NCI-H1436 treated with DMSO at 0.1 percent for 48 hours (cell line): ENCODE data around the gene HTR7.

Experiments
- DNase-seq: peaks from one replicate; lab custom pipeline; 2025; lab: John Stamatoyannopoulos, UW

HTR7 gene

DNA sequence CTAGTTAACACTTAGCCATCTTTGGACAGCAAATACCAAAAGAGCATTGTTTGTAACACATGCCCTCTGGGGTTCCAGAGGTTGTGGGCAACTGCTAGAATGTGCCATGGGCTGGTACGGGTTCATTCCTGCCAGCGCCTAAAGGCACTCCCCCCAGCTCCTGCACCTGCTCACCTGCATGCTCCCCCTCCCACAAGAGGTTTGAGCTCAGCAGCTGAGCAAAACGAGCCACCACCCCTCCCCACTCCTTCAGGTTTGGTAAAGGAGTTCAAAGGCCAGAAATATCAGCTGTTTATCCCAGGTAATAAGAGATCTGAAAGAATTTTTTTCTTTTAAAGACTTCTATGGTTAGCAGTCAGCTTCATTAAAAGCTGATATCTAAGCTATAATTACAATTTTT is 53.5 kb downstream of the HTR7 start:
- no peak for DNase-seq

DNA sequence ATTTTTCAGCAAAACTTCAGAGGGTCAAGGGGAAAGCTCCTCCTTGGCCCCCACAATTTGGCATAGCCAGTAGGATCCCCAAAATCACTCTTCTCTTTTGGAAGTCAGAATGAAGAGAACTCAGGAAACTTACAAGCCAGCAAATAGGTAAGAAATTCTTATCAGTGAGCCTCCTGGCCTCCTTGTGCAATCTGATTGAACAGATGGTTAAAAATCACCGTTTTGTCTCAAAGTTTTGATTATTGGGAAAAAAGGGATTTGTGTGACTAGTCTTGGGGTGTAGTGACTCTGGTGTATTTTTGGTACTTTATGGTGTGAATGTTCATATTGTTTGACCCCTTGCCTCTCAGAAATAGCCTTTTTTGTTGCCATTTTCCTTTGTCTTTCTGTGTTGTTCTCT is 56.2 kb downstream of the HTR7 start:
- DNase-seq = no peak

- no peak for DNase-seq
Measured at GRCh38 chr10:90800232-90800796, 57.5 kb downstream of the HTR7 start.

DNA sequence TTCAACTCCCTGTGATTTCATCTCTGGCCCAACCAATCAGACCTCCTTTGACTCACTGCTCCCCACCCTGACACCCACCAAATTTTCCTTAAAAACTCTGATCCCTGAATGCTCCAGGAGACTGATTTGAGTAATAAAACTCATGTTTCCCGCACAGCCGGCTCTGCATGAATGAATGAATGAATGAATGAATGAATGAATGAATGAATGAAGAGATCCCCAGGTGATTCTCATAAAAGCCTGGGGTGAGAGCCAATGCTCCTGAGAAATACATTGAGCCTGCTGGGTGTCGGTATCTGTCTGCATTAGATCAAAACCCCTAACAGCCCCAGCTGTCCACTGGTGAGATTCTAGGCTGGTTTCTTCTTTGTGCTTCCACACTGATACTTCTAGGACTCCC is 58.7 kb downstream of the HTR7 start:
- no peak for DNase-seq

DNA sequence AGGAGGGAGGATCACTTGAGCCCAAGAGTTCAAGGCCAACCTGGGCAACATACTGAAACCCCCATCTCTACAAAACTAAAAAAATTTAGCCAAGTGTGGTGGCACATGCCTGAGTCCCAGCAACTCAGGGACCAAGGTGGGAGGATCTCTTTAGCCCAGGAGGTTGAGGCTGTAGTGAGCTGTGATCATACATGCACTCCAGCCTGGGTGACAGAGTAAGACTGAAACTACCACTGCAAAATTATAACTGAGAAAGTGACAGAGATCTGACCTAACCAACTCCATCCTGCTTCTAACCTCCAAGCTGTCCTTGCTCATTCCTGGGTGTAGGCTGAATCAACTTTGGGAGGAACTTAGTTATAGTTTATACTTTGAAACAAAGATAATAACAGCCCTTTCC is 59.4 kb downstream of the HTR7 start:
- DNase-seq = no peak

GRCh38 chr10:90790422-90790821 is 67.4 kb downstream of the HTR7 start:
- no peak for DNase-seq

DNA sequence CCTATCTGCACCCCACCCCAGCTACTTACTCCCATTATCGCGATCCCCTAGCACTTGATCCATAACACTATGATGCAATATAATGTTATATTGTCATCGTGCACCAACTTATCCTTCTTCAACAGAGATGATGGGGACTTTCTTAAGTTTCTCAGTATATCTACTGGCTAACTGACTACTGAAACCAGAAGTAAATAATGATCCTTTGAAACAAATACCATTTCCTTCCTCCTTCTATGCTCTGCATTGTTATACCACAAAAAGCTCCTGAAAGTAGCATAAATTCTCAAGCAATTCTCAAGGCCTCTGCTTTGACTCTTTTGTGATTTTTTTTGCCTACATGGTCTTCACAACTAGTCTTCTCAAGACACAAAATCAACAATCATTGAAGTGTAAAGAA is 68.9 kb downstream of the HTR7 start:
- no peak for DNase-seq

- no peak for DNase-seq
Measured at GRCh38 chr10:90788199-90788491, 69.7 kb downstream of the HTR7 start.

GRCh38 chr10:90787393-90788198 is 70.2 kb downstream of the HTR7 start:
- no peak for DNase-seq

GRCh38 chr10:90785782-90786181 is 72.1 kb downstream of the HTR7 start:
- DNase-seq = no peak

DNA sequence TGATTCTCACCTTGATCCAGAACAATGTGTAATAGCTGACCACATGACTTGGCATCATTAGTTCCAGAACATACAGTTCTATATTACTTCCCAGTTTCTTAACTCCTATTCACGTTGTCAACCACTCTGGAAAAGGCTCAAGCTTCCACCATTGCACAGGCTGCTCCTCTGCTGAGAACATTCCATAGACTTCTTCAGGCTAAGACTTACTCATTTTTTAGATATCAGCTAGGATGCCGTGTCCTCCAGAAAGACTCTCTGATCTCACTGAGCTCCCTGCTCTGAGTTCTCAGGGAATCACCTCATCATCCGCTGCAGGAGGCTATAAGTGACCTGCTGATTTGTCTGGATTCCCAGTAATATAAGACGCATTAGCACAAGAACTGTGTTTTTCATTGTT is 73.1 kb downstream of the HTR7 start:
- no peak for DNase-seq

GRCh38 chr10:90780488-90780887 is 77.4 kb downstream of the HTR7 start:
- DNase-seq = no peak

GRCh38 chr10:90779548-90779947 is 78.3 kb downstream of the HTR7 start:
- DNase-seq = no peak

GRCh38 chr10:90777621-90778020 is 80.2 kb downstream of the HTR7 start:
- DNase-seq = no peak

GRCh38 chr10:90775351-90776028 is 82.3 kb downstream of the HTR7 start:
- DNase-seq = no peak

DNA sequence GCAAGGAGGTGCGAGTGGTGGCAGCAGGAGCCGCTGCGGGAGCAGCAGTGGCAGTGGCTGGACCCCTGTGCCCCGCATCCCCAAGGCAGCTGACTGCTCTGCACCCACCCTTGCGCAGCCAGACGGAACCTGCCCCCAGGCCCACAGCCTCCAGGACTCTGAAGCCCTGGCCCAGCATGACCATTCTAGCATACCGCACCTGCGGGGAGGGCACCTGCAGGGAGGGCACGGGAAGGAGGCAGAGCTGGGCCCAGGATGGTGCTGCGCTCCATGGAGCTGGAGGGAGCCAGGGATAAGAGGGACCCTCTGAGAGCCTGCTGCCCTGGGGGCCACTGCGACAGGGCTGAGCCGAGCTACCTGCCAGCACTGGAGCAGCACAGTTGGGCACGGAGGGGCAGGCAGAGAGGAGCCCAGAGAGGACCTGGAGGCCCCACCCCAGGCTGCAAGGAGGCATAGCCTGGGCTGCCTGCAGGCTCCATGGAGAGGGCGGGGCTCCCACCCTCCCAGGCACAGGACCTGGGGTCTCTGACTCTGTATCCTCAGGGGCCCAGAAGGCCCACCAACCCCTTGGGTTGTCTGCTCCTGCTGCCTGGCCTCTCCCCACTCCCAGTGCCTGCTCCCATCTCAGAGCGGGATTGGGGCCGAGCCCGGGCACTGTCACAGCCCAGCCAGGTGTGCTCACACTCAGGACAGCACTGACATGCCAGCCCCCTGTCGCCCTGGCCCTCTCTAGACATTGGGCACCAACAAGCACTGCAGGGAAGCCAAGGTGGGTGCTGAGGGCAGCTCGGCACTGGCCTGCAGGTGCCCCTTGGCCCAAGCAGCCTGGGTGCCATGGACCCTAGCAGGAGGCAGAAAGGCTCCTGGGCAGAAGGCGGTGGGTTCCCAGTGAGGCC is 87.6 kb downstream of the HTR7 start:
- DNase-seq = no peak

GRCh38 chr10:90751107-90751997 is 106.5 kb downstream of the HTR7 start:
- no peak for DNase-seq

DNA sequence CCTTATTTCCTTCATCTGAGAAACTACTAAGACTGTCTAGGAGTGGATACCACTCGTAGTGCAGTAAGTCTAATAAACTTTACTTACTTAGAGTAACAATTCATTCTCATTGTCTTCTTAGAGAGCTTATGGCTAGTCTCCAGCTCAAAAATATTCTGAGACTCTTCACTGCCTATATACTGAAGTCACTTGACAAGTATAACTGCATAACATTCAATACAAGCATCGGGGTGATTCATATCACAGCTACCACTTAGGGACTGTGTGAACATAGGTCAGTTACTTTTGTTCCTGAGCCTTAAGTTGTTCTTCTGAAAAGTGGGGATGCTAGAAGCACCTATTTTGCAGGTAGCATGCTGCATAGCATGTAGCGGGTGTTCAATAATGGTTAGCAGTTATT is 111.0 kb downstream of the HTR7 start:
- DNase-seq = no peak

DNA sequence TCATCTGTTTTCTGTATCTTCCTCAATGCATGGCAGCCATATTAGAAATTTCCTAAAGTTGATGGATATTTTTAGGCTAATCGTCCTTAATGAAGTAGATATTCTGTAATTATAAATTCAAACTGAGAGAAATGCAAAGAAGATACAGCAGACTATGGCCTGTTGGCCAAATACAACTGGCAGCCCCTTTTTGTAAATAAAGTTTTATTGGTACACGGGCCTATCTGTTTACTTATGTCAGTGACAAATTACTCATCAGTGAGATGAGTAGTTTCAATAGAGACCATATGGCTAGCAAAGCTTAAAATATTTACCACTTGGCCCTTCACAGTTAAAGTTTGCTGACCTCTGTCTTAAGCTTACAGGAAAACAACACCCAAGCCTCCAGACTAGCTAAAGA is 112.3 kb downstream of the HTR7 start:
- no peak for DNase-seq

DNA sequence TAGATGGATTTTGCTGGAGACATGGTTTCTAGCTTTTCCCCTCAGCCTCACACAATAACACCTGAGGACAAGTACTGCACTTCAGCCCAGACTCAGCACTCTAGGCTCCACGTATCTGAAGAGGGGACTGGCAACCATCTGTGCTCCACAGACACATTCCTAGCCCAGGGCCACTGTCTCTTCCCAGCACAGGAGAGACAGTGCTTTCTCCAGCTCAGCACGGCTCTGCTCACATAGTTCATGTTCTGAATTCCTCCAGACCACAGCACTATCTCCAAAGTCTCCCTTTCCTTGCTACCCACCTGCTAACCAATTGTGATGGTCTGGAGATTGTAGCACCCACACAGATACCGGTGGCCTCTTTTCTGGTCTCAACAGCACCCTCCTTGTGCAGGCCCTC is 114.5 kb downstream of the HTR7 start:
- no peak for DNase-seq

GRCh38 chr10:90741926-90742565 is 115.8 kb downstream of the HTR7 start:
- no peak for DNase-seq
